H9 (cell line): ENCODE measurements around the gene TMEM39A. TPM values are rescaled to one million over a fixed set of nuclear protein-coding genes. Genes with fewer than 3 reads are reported as not detected.

Experiments
- DNase-seq: peaks from one replicate; pipeline ENCODE4 v3.0.0-alpha.2; 2017
- H2AFZ ChIP-seq: one replicate; pipeline ENCODE4 v1.6.1; 2013; ENCODE audit warnings: mild to moderate bottlenecking, low read length, control low read depth, moderate library complexity
- H2AK5ac ChIP-seq: 2 replicates; pipeline ENCODE4 v1.6.1; 2013; ENCODE audit warnings: low read length, control low read depth, mixed read lengths; ENCODE audit not compliant: insufficient read length
- H2BK120ac ChIP-seq: one replicate; pipeline ENCODE4 v1.6.1; 2013; ENCODE audit warnings: low read depth, mild to moderate bottlenecking, low read length, control low read depth, inconsistent platforms; ENCODE audit not compliant: poor library complexity, severe bottlenecking
- H2BK12ac ChIP-seq: 2 replicates; pipeline ENCODE4 v1.6.1; 2013; ENCODE audit warnings: low read length, control low read depth, mixed read lengths, low read depth; ENCODE audit not compliant: insufficient read length
- H2BK15ac ChIP-seq: 2 replicates; pipeline ENCODE4 v1.6.1; 2013; ENCODE audit warnings: low read depth, low read length, control low read depth
- H2BK20ac ChIP-seq: one replicate; pipeline ENCODE4 v1.6.1; 2013; ENCODE audit warnings: low read depth, mild to moderate bottlenecking, low read length, control low read depth, inconsistent platforms; ENCODE audit not compliant: poor library complexity, severe bottlenecking
- H2BK5ac ChIP-seq: 2 replicates; pipeline ENCODE4 v1.6.1; 2013; ENCODE audit warnings: low read length, control low read depth, mixed read lengths; ENCODE audit not compliant: insufficient read length
- H3K14ac ChIP-seq: 2 replicates; pipeline ENCODE4 v1.6.1; 2013; ENCODE audit warnings: low read length, control low read depth; ENCODE audit not compliant: insufficient read depth
- H3K18ac ChIP-seq: 2 replicates; pipeline ENCODE4 v1.6.1; 2013; ENCODE audit warnings: low read depth, mild to moderate bottlenecking, mixed read lengths, low read length, control low read depth; ENCODE audit not compliant: insufficient read length
- H3K23ac ChIP-seq: 2 replicates; pipeline ENCODE4 v1.6.1; 2013; ENCODE audit warnings: low read length, control low read depth, mixed read lengths, low read depth; ENCODE audit not compliant: insufficient read length
- H3K23me2 ChIP-seq: 2 replicates; pipeline ENCODE4 v1.6.1; 2013; ENCODE audit warnings: low read depth, mild to moderate bottlenecking, mixed read lengths, low read length, control low read depth; ENCODE audit not compliant: insufficient read length, poor library complexity, severe bottlenecking
- H3K27ac ChIP-seq: 2 replicates; pipeline ENCODE4 v1.5.1; 2013; ENCODE audit warnings: low read length, control low read depth, mixed read lengths, low read depth; ENCODE audit not compliant: insufficient read length
- H3K27me3 ChIP-seq: 2 replicates; pipeline ENCODE4 v1.6.1; 2013; ENCODE audit warnings: low read length, control low read depth, inconsistent platforms; ENCODE audit not compliant: insufficient read depth
- H3K4ac ChIP-seq: 2 replicates; pipeline ENCODE4 v1.6.1; 2013; ENCODE audit warnings: low read depth, mild to moderate bottlenecking, control low read depth, inconsistent platforms, low read length, moderate library complexity
- H3K4me1 ChIP-seq: 2 replicates; pipeline ENCODE4 v1.6.1; 2013; ENCODE audit warnings: low read length, control low read depth, inconsistent platforms; ENCODE audit not compliant: insufficient read depth
- H3K4me2 ChIP-seq: 2 replicates; pipeline ENCODE4 v1.6.1; 2013; ENCODE audit warnings: low read length, control low read depth, mixed read lengths; ENCODE audit not compliant: insufficient read length, insufficient read depth
- H3K56ac ChIP-seq: 2 replicates; pipeline ENCODE4 v1.6.1; 2013; ENCODE audit warnings: low read depth, mild to moderate bottlenecking, mixed read lengths, low read length, control low read depth; ENCODE audit not compliant: insufficient read length
- H3K79me1 ChIP-seq: 2 replicates; pipeline ENCODE4 v1.6.1; 2013; ENCODE audit warnings: low read depth, mild to moderate bottlenecking, moderate library complexity, low read length, control low read depth, inconsistent platforms; ENCODE audit not compliant: insufficient read depth, poor library complexity, severe bottlenecking
- H3K79me2 ChIP-seq: 2 replicates; pipeline ENCODE4 v1.6.1; 2013; ENCODE audit warnings: low read length, control low read depth, inconsistent platforms; ENCODE audit not compliant: insufficient read depth
- H3K9ac ChIP-seq: 2 replicates; pipeline ENCODE4 v1.6.1; 2013; ENCODE audit warnings: low read length, control low read depth, mixed read lengths; ENCODE audit not compliant: insufficient read length; ENCODE audit errors: extremely low read depth
- H3K9me3 ChIP-seq: one replicate; pipeline ENCODE4 v1.6.1; 2013; ENCODE audit warnings: low read depth, low read length, inconsistent platforms; ENCODE audit not compliant: control insufficient read depth
- H3T11ph ChIP-seq: one replicate; pipeline ENCODE4 v1.6.1; 2013; ENCODE audit warnings: mild to moderate bottlenecking, low read length, control low read depth, inconsistent platforms
- H4K20me1 ChIP-seq: one replicate; pipeline ENCODE4 v1.6.1; 2013; ENCODE audit not compliant: control insufficient read depth, insufficient read length, insufficient read depth
- H4K5ac ChIP-seq: 2 replicates; pipeline ENCODE4 v1.6.1; 2013; ENCODE audit warnings: low read depth, mild to moderate bottlenecking, mixed read lengths, low read length, control low read depth; ENCODE audit not compliant: insufficient read length
- H4K8ac ChIP-seq: replicated peaks from 2 replicates; pipeline ENCODE4 v1.6.1; 2013; ENCODE audit warnings: low read length, control low read depth, mixed read lengths, low read depth; ENCODE audit not compliant: insufficient read length
- H4K91ac ChIP-seq: 2 replicates; pipeline ENCODE4 v1.6.1; 2013; ENCODE audit warnings: low read depth, mild to moderate bottlenecking, moderate library complexity, mixed read lengths, low read length, control low read depth; ENCODE audit not compliant: insufficient read length
- H3K27ac Mint-ChIP-seq, 3 experiments: 2 replicates in 2 of 3; 3 replicates in 1 of 3; pipeline ENCODE4 v1.8.0; 2020 to 2021; ENCODE audit warnings: mixed read lengths in 3 of 3, mild to moderate bottlenecking in 1 of 3, moderate library complexity in 1 of 3
- H3K27me3 Mint-ChIP-seq: 2 replicates; pipeline ENCODE4 v1.8.0; 2021; ENCODE audit warnings: low read depth, mild to moderate bottlenecking, moderate library complexity, mixed read lengths
- H3K36me3 Mint-ChIP-seq, 3 experiments: 2 replicates in 2 of 3; 3 replicates in 1 of 3; pipeline ENCODE4 v1.8.0; 2020 to 2021; ENCODE audit warnings: low read depth in 3 of 3, mixed read lengths in 3 of 3; ENCODE audit not compliant: insufficient read depth in 1 of 3
- H3K4me1 Mint-ChIP-seq, 2 experiments: 2 replicates each; pipeline ENCODE4 v1.8.0; 2020; ENCODE audit warnings: mixed read lengths in 2 of 2
- H3K4me3 Mint-ChIP-seq, 2 experiments: 2 replicates in 1 of 2; 3 replicates in 1 of 2; pipeline ENCODE4 v1.8.0; 2020 to 2021; ENCODE audit warnings: mild to moderate bottlenecking in 2 of 2, mixed read lengths in 2 of 2, moderate library complexity in 1 of 2
- H3K9me3 Mint-ChIP-seq, 2 experiments: 2 replicates in 1 of 2; 3 replicates in 1 of 2; pipeline ENCODE4 v1.8.0; 2020; ENCODE audit warnings: mild to moderate bottlenecking in 2 of 2, mixed read lengths in 2 of 2, moderate library complexity in 1 of 2
- WGBS: extraction: QIAGEN DNeasy Blood & Tissue Kit; methylation state at CpG from one replicate; pipeline ENCODE4 v1.1.7; 2013; ENCODE audit warnings: missing lambda C conversion rate, low lambda C conversion rate, mixed read lengths; ENCODE audit not compliant: insufficient read length; ENCODE audit errors: extremely low coverage; 5-methylcytosine and 5-hydroxymethylcytosine counted together
- total RNA-seq: library from RNA; stranded (reverse); gene quantifications from 2 replicates; pipeline ENCODE4 v1.2.1, GENCODE V29; 2021
- TF ChIP-seq, protein P1 (sequence below): fragments of 200-600 bp; sonication (generic); conservative IDR thresholded peaks from 3 replicates; pipeline ENCODE4 v1.8.0; 2021; ENCODE audit warnings: antibody characterized with exemption, mild to moderate bottlenecking

TMEM39A gene
- total RNA-seq, 1 experiment from 2014 or later: 45.0 TPM

DNA sequence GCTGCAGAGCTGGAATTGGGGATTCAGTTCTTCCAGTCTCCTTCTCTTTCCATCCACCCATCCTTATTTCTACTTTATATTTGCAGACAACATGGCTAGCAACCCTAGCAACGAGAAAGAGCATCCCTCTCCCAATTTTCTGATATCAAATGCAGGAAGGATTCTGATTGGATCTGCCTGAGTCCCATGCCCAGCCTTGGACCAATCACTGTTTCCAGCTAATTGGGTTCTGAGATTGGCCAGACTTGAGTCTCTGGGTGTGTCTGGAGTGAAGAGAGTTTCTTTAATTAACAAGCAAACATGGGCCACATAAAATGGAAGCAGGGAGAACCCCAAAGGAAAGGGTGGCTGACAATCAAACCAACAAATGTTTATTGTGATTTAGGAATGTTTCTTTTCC is 60.6 kb downstream of the TMEM39A start:
- no peak overlapping the region for H3K27ac Mint-ChIP-seq
- H2BK15ac ChIP-seq: no peak overlapping the region
- TF ChIP-seq, protein P1, sequence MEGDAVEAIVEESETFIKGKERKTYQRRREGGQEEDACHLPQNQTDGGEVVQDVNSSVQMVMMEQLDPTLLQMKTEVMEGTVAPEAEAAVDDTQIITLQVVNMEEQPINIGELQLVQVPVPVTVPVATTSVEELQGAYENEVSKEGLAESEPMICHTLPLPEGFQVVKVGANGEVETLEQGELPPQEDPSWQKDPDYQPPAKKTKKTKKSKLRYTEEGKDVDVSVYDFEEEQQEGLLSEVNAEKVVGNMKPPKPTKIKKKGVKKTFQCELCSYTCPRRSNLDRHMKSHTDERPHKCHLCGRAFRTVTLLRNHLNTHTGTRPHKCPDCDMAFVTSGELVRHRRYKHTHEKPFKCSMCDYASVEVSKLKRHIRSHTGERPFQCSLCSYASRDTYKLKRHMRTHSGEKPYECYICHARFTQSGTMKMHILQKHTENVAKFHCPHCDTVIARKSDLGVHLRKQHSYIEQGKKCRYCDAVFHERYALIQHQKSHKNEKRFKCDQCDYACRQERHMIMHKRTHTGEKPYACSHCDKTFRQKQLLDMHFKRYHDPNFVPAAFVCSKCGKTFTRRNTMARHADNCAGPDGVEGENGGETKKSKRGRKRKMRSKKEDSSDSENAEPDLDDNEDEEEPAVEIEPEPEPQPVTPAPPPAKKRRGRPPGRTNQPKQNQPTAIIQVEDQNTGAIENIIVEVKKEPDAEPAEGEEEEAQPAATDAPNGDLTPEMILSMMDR: no peak
- H3K18ac ChIP-seq: no peak overlapping the region
- no peak overlapping the region for H3K14ac ChIP-seq
- no peak overlapping the region for H2BK20ac ChIP-seq
- H4K5ac ChIP-seq: no peak overlapping the region
- no peak overlapping the region for H4K91ac ChIP-seq
- no peak overlapping the region for H3K4me2 ChIP-seq
- H2BK5ac ChIP-seq: no peak overlapping the region
- H3K56ac ChIP-seq: no peak overlapping the region
- H3T11ph ChIP-seq: no peak overlapping the region
- H3K23ac ChIP-seq: no peak overlapping the region
- no peaks in the 10 kb centered on the region; the same call in 1 of the 2 replicates for H3K27me3 Mint-ChIP-seq
- H3K36me3 Mint-ChIP-seq: peaks cover 0 to 1% (median 0%) of the 10 kb centered on the region in 3 experiments; a peak in 2 of 7 replicates
- H3K27ac ChIP-seq: no peak overlapping the region
- H3K23me2 ChIP-seq: no peaks in the 10 kb centered on the region
- peak overlapping the region in 1 of 2 experiments; percentile 41; a peak in 1 of 5 replicates for H3K4me3 Mint-ChIP-seq
- no peaks in the 10 kb centered on the region for H3K79me1 ChIP-seq
- no peaks in the 10 kb centered on the region for H3K27me3 ChIP-seq
- no peaks in the 10 kb centered on the region for H3K9me3 Mint-ChIP-seq
- no peak overlapping the region for H3K9ac ChIP-seq
- H3K4ac ChIP-seq: no peak overlapping the region
- H3K9me3 ChIP-seq: no peaks in the 10 kb centered on the region
- no peak overlapping the region for H2AFZ ChIP-seq
- H2BK120ac ChIP-seq: no peak overlapping the region
- H2BK12ac ChIP-seq: no peak overlapping the region
- H3K79me2 ChIP-seq: no peaks in the 10 kb centered on the region
- WGBS: no CpG with 5 or more reads among the region's 1 CpG
- no peak overlapping the region for H4K8ac ChIP-seq
- DNase-seq: no peak
- H4K20me1 ChIP-seq: no peaks in the 10 kb centered on the region
- H2AK5ac ChIP-seq: no peak overlapping the region
- peaks cover 9% of the 10 kb centered on the region; the same call in 1 of the 2 replicates for H3K4me1 ChIP-seq
- peaks cover 23 to 28% of the 10 kb centered on the region in 2 experiments for H3K4me1 Mint-ChIP-seq
